Tibial artery (tissue), 4 donors: ENCODE results near the gene NEK1.

Source experiments
- DNase-seq, 2 donors: peaks; one replicate each; pipeline ENCODE4 v3.0.0-alpha.2; 2019
- H3K27ac ChIP-seq, 2 donors: fragments of 200-600 bp; sonication (generic) in 1 of 2; 1 replicate in 1 of 2; 2 replicates in 1 of 2; pipeline ENCODE4 v1.5.1; 2018 to 2019; ENCODE audit warnings: mild to moderate bottlenecking in 1 of 2
- H3K27me3 ChIP-seq, 2 donors: fragments of 200-600 bp; sonication (generic) in 1 of 2; one replicate each; pipeline versions ENCODE4 v1.5.1 to v1.6.0; 2016 to 2019
- H3K36me3 ChIP-seq, 3 donors: fragments of 200-600 bp; sonication (generic) in 2 of 3; one replicate each; pipeline ENCODE4 v1.5.1; 2016 to 2019; ENCODE audit warnings: mild to moderate bottlenecking in 2 of 3
- H3K4me1 ChIP-seq, 4 donors: fragments of 200-600 bp; sonication (generic) in 2 of 4; 1 replicate in 3 of 4; 2 replicates in 1 of 4; pipeline ENCODE4 v1.5.1; 2016 to 2019
- H3K4me3 ChIP-seq, 2 donors: fragments of 200-600 bp; sonication (generic) in 1 of 2; 1 replicate in 1 of 2; 2 replicates in 1 of 2; pipeline ENCODE4 v1.5.1; 2018 to 2019; ENCODE audit warnings: mild to moderate bottlenecking in 2 of 2
- H3K9me3 ChIP-seq, 3 donors: fragments of 200-600 bp; sonication (generic) in 1 of 3; one replicate each; pipeline ENCODE4 v1.5.1; 2016 to 2019
- intact Hi-C: fragments of 100-400 bp; cut with DNase I; formaldehyde crosslinking; loops from one replicate; pipeline ENCODE4 v1.15.0; 2023; ENCODE audit warnings: low total_unique reads
- TF ChIP-seq, protein P1 (sequence below), 2 experiments: fragments of 200-600 bp in 1 of 2; fragments of 450-650 bp in 1 of 2; IDR thresholded peaks; one replicate each; pipeline ENCODE4 v1.5.1; 2017 to 2019; ENCODE audit warnings: antibody characterized with exemption in 2 of 2, mild to moderate bottlenecking in 1 of 2, moderate library complexity in 1 of 2

NEK1 gene

DNA sequence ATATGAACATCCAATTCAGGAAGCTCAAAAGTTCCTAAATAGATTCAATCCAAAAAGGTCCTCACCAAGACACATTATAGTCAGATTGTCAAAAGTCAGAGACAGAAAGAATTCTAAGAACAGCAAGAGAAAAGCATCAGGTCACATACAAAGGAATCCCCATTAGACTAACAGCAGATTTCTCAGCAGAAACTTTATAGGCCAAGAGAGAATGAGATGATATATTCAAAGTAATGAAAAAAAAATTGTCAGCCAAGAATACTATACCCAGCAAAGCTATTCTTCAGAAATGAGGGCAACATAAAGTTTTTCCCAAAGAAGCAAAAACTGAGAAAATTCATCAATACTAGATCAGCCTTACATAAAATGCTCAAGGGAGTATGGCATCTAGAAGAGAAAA lies 235.0 kb downstream of the NEK1 start:
- TF ChIP-seq, protein P1, sequence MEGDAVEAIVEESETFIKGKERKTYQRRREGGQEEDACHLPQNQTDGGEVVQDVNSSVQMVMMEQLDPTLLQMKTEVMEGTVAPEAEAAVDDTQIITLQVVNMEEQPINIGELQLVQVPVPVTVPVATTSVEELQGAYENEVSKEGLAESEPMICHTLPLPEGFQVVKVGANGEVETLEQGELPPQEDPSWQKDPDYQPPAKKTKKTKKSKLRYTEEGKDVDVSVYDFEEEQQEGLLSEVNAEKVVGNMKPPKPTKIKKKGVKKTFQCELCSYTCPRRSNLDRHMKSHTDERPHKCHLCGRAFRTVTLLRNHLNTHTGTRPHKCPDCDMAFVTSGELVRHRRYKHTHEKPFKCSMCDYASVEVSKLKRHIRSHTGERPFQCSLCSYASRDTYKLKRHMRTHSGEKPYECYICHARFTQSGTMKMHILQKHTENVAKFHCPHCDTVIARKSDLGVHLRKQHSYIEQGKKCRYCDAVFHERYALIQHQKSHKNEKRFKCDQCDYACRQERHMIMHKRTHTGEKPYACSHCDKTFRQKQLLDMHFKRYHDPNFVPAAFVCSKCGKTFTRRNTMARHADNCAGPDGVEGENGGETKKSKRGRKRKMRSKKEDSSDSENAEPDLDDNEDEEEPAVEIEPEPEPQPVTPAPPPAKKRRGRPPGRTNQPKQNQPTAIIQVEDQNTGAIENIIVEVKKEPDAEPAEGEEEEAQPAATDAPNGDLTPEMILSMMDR (IDR thresholded peaks at IDR 0.05): no peak
- no peak overlapping the region for H3K27ac ChIP-seq
- peaks cover 3 to 42% (median 18%) of the 10 kb centered on the region in 3 donors for H3K9me3 ChIP-seq
- no peaks in the 10 kb centered on the region for H3K36me3 ChIP-seq
- no peak for DNase-seq
- no peak overlapping the region for H3K4me3 ChIP-seq
- H3K27me3 ChIP-seq: no peaks in the 10 kb centered on the region
- no peaks in the 10 kb centered on the region for H3K4me1 ChIP-seq
- intact Hi-C loops: no loop called here

- Histone ChIP-seq H3K36me3 (no peaks in the 10 kb centered on the region), H3K27ac (no peak overlapping the region), H3K4me3 (no peak overlapping the region), H3K4me1 (no peaks in the 10 kb centered on the region), H3K9me3 (peaks cover 3 to 38% (median 18%) of the 10 kb centered on the region in 3 donors), H3K27me3 (no peaks in the 10 kb centered on the region)
- TF ChIP-seq, protein P1 (IDR thresholded peaks at IDR 0.05): no peak
- intact Hi-C loops: no loop called here
- no peak for DNase-seq
These were observed 236.0 kb downstream of the NEK1 start for GRCh38 chr4:169376421-169376820.

DNA sequence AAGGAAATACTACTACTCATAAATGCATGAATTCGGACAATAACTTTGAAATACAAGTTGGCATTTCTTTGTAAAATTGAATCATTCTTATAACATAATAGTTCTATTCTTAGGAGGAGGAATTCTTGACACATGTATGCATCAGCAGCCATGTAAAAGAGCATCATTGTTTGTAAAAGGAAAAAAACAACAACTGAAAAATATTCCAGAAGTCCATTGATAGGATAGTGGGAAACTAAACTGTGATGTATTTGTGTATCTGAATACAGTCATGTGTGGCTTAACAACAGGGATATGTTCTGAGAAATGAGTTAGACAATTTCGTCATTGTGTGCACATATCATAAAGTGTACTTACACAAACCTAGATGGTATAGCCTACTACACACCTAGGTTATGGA lies 239.6 kb downstream of the NEK1 start:
- intact Hi-C loops: loop anchor here (5.0 kb wide), 1 partner anchor 1265 kb away; no protein-coding TSS in a partner anchor
- peaks cover 3 to 21% (median 18%) of the 10 kb centered on the region in 3 donors for H3K9me3 ChIP-seq
- TF ChIP-seq, protein P1 (IDR thresholded peaks at IDR 0.05): no peak
- H3K27me3 ChIP-seq: no peaks in the 10 kb centered on the region
- H3K36me3 ChIP-seq: no peaks in the 10 kb centered on the region
- H3K27ac ChIP-seq: no peak overlapping the region
- DNase-seq: no peak
- no peak overlapping the region for H3K4me3 ChIP-seq
- no peaks in the 10 kb centered on the region for H3K4me1 ChIP-seq

DNA sequence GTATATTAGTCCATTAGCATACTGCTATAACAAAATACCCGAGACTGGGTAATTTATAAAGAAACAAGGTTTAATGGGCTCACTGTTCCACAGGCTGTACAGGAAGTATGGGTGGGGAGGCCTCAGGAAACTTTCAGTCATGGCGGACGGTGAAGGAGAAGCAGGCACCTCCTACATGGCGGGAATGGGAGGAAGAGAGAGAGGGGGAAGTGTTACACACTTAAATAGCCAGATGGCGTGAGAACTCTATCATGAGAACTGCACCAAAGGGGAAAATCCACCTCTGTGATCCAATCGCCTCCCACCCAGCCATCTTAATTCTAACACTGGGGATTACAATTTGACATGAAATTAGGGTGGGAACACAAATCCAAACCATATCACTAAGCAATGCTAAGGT lies 242.7 kb downstream of the NEK1 start:
- Histone ChIP-seq H3K27ac (no peak overlapping the region), H3K4me1 (no peaks in the 10 kb centered on the region), H3K4me3 (no peak overlapping the region), H3K27me3 (no peaks in the 10 kb centered on the region), H3K9me3 (peaks cover 0 to 5% (median 0%) of the 10 kb centered on the region in 3 donors), H3K36me3 (no peaks in the 10 kb centered on the region)
- intact Hi-C loops: loop anchor here (5.0 kb wide), 1 partner anchor 1262 kb away; no protein-coding TSS in a partner anchor
- DNase-seq: no peak
- TF ChIP-seq, protein P1 (IDR thresholded peaks at IDR 0.05): no peak

DNA sequence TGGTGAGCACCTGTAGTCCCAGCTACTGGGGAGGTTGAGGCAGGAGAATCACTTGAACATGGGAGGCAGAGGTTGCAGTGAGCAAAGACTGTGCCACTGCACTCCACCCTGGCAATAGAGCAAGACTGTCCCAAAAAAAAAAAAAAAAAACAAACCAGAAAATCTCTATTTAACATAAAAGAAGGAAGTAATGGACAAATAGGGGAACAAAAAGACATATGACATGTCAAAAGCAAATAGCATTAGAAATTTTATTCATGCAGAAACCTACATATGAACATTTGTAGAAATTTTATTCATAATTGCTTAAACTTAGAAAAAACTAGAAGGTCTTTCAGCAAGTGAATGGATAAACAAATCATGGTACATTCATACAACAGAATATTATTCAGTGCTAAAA lies 244.6 kb downstream of the NEK1 start:
- no peak for DNase-seq
- peaks cover 0 to 5% (median 0%) of the 10 kb centered on the region in 3 donors for H3K9me3 ChIP-seq
- H3K4me3 ChIP-seq: no peak overlapping the region
- TF ChIP-seq, protein P1 (IDR thresholded peaks at IDR 0.05): no peak
- intact Hi-C loops: no loop called here
- H3K4me1 ChIP-seq: no peaks in the 10 kb centered on the region
- H3K27ac ChIP-seq: no peak overlapping the region
- H3K27me3 ChIP-seq: no peaks in the 10 kb centered on the region
- no peaks in the 10 kb centered on the region for H3K36me3 ChIP-seq

DNA sequence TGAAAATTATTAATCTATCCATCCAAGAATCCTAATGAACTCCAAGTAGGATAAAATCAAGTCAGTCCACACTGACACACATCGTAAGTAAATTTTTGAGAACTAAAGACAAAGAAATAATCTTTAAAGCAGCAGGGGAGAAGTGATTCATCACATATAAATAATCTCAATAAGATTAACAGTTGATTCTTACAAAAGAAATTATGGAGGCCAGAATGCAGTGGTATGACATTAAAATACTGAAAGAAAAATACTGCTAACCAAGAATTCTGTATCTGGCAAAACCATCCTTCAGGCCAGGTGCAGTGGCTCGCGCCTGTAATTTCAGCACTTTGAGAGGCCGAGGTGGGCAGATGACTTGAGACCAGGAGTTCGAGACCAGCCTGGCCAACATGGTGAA lies 245.6 kb downstream of the NEK1 start:
- no peak for DNase-seq
- TF ChIP-seq, protein P1 (IDR thresholded peaks at IDR 0.05): no peak
- Histone ChIP-seq H3K4me1 (no peaks in the 10 kb centered on the region), H3K36me3 (no peaks in the 10 kb centered on the region), H3K9me3 (peaks cover 0 to 5% (median 0%) of the 10 kb centered on the region in 3 donors), H3K27me3 (no peaks in the 10 kb centered on the region), H3K4me3 (no peak overlapping the region), H3K27ac (no peak overlapping the region)
- intact Hi-C loops: no loop called here
